ENCODE measurements around the gene FBXO8.
"Not testable (repeated sequence)": the region's sequence is repeated elsewhere in the genome, so short reads cannot be mapped to it uniquely, and the experiment has no call there.

Gene FBXO8

DNA sequence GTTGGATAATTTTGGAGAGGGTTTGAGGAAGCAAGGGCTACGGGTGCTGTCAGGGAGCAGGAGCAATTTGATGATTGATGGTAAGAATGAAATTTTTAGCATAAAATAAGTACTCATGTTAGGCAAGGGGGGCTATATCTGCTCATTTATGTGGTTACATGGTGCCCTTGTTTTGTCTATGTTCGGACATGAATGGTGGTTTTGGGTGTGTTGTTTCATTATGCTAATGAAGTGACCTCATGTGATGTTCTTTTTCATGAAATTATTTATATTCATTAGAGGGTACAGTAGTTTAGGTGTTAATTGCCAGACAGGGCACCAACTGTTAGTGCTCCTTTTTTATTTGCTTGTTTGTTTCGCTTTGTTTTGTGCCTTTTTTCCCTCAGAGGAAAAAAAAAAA lies 29.5 kb upstream of the FBXO8 start:
- in situ Hi-C loops (cut with MboI; ENCODE audit: low sequenced_read_pairs, unreplicated experiment): loop anchor here (10.0 kb wide), 1 partner anchor 88 kb away; no protein-coding TSS in a partner anchor
- TF ChIP-seq, protein P1, sequence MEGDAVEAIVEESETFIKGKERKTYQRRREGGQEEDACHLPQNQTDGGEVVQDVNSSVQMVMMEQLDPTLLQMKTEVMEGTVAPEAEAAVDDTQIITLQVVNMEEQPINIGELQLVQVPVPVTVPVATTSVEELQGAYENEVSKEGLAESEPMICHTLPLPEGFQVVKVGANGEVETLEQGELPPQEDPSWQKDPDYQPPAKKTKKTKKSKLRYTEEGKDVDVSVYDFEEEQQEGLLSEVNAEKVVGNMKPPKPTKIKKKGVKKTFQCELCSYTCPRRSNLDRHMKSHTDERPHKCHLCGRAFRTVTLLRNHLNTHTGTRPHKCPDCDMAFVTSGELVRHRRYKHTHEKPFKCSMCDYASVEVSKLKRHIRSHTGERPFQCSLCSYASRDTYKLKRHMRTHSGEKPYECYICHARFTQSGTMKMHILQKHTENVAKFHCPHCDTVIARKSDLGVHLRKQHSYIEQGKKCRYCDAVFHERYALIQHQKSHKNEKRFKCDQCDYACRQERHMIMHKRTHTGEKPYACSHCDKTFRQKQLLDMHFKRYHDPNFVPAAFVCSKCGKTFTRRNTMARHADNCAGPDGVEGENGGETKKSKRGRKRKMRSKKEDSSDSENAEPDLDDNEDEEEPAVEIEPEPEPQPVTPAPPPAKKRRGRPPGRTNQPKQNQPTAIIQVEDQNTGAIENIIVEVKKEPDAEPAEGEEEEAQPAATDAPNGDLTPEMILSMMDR (IDR thresholded peaks at IDR 0.05; ENCODE audit: borderline replicate concordance, control extremely low read depth, extremely low read depth, insufficient read depth, missing control alignments): no peak
- DNase-seq (ENCODE audit: low spot score): no peak

DNA sequence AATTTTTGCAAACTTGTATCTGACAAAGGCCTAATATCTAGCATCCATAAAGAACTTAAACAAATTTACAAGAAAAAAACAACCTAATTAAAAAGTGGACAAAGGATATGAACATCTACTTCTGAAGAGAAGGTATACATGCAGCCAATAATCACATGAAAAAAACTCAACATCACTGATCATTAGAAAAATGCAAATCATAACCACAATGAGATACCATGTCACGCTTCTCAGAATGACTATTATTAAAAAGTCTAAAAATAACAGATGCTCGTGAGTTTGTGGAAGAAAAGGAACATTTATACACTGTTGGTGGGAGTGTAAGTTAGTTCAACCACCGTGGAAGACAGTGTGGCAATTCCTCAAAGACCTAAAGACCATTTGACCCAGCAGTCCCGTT lies 24.2 kb upstream of the FBXO8 start:
- TF ChIP-seq, protein P1 (IDR thresholded peaks at IDR 0.05; ENCODE audit: borderline replicate concordance, control extremely low read depth, extremely low read depth, insufficient read depth, missing control alignments): no peak
- DNase-seq (ENCODE audit: low spot score): no peak
- in situ Hi-C loops (cut with MboI; ENCODE audit: low sequenced_read_pairs, unreplicated experiment): no loop called here

DNA sequence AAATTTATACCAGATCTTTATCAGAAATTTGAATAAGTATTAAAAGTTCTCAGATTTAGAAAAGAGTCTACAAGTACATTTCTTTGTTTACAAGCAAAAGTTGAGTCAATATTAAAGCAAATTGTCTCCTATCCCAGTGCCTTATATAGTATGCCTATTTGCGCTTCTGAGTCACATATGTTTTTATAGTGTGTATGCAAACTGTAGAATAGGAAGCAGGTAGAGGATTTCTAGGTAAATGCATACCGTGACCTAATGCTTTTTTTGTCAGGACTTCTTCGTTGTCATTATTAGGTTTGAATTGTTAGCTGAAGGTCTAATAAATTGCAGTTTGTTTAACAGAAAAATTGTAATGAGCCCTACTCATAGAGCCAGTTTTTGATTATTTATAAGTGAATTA lies 22.5 kb upstream of the FBXO8 start:
- no peak for DNase-seq (ENCODE audit: low spot score)
- in situ Hi-C loops (cut with MboI; ENCODE audit: low sequenced_read_pairs, unreplicated experiment): no loop called here
- TF ChIP-seq, protein P1 (IDR thresholded peaks at IDR 0.05; ENCODE audit: borderline replicate concordance, control extremely low read depth, extremely low read depth, insufficient read depth, missing control alignments): no peak

DNA sequence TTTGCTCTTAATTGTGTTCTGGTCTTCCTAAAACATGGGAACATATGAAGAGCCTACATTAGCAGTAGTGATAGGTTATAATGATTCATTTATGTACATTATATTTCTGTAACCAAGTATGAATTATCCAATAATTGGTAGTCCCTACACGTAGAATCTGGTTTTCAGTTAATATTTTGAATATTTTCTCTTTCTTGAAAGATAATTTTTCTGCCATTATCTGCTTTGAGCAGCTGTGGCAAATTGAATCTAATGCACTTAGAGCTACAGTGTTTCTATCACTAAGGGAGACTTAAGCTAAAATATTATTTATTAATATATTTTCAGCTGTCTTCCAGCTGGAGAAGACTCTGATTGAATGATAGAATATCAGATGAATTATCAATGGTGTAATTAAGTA lies 21.2 kb upstream of the FBXO8 start:
- DNase-seq (ENCODE audit: low spot score): no peak
- in situ Hi-C loops (cut with MboI; ENCODE audit: low sequenced_read_pairs, unreplicated experiment): no loop called here
- TF ChIP-seq, protein P1 (IDR thresholded peaks at IDR 0.05; ENCODE audit: borderline replicate concordance, control extremely low read depth, extremely low read depth, insufficient read depth, missing control alignments): no peak

DNA sequence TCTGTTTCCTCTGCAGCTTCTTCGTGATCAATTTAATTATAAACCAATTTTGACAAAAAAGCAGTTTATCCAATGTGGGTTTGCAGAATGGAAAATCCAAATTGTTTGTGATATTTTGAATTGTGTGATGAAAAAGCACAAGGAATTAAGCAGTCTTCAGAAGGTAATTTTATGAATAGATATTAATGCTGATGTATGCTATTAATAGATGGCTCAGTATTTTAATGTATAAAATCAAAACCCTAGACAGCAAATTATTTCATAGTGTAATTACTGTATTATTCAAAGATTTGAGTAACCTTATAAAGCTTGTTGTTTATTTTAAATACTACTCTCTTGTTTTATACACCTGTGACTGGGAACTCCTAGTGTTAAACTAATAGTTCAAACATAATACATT lies 20.2 kb upstream of the FBXO8 start:
- TF ChIP-seq, protein P1 (IDR thresholded peaks at IDR 0.05; ENCODE audit: borderline replicate concordance, control extremely low read depth, extremely low read depth, insufficient read depth, missing control alignments): no peak
- in situ Hi-C loops (cut with MboI; ENCODE audit: low sequenced_read_pairs, unreplicated experiment): no loop called here
- DNase-seq (ENCODE audit: low spot score): no peak

DNA sequence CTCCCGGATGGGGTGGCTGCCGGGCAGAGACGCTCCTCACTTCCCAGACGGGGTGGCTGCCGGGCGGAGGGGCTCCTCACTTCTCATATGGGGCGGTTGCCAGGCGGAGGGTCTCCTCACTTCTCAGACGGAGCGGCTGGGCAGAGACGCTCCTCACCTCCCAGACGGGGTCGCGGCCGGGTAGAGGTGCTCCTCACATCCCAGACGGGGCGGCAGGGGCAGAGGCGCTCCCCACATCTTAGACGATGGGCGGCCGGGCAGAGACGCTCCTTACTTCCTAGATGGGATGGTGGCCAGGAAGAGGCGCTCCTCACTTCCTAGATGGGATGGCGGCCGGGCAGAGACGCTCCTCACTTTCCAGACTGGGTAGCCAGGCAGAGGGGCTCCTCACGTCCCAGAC lies 11.7 kb upstream of the FBXO8 start:
- DNase-seq (ENCODE audit: low spot score); in situ Hi-C loops (cut with MboI; ENCODE audit: low sequenced_read_pairs, unreplicated experiment): not testable (repeated sequence)

DNA sequence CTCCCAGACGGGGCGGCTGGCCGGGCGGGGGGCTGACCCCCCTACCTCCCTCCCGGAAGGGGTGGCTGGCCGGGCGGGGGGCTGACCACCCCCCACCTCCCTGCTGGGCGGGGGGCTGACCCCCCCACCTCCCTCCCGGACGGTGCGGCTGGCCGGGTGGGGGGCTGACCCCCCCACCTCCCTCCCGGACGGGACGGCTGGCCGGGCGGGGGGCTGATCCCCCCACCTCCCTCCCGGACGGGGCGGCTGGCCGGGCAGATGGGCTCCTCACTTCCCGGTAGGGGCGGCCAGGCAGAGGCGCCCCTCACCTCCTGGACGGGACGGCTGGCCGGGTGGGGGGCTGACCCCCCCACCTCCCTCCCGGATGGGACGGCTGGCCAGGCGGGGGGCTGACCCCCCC lies 11.2 kb upstream of the FBXO8 start:
- in situ Hi-C loops (cut with MboI; ENCODE audit: low sequenced_read_pairs, unreplicated experiment): not testable (repeated sequence)

DNA sequence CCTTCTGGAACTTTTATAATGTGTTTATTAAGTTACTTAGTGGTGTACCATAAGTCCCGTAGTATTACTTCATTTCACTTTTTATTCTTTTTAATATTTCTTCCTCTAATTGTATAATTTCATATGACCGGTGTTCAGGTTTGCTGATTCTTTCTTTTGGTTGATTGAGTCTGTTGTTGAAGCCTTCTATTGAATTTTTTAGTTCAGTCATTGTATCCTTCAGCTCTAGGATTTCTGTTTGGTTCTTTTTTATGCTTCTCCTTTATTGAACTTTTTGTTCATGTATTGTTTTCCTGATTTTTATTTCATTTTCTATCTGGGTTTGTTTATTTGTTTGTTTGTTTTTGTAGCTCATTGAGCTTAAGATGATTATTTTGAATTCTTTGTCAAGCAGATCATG lies 9.0 kb upstream of the FBXO8 start:
- DNase-seq (ENCODE audit: low spot score): no peak
- in situ Hi-C loops (cut with MboI; ENCODE audit: low sequenced_read_pairs, unreplicated experiment): no loop called here

More for the DNA sequence above, 11.2 kb upstream of the FBXO8 start:
- not testable (repeated sequence) for DNase-seq (ENCODE audit: low spot score)

More for the DNA sequence above, 9.0 kb upstream of the FBXO8 start:
- TF ChIP-seq, protein P1 (IDR thresholded peaks at IDR 0.05; ENCODE audit: borderline replicate concordance, control extremely low read depth, extremely low read depth, insufficient read depth, missing control alignments): no peak
